GM21723 (cell line): ENCODE data around the gene LRRC32.

ENCODE experiments used
- ATAC-seq: cut with Tn5 transposase; IDR thresholded peaks from one replicate; pipeline ENCODE4 v1.9.1; 2021; ENCODE audit warnings: mild to moderate bottlenecking, moderate library complexity; ENCODE audit not compliant: unreplicated experiment

Gene LRRC32, protein sequence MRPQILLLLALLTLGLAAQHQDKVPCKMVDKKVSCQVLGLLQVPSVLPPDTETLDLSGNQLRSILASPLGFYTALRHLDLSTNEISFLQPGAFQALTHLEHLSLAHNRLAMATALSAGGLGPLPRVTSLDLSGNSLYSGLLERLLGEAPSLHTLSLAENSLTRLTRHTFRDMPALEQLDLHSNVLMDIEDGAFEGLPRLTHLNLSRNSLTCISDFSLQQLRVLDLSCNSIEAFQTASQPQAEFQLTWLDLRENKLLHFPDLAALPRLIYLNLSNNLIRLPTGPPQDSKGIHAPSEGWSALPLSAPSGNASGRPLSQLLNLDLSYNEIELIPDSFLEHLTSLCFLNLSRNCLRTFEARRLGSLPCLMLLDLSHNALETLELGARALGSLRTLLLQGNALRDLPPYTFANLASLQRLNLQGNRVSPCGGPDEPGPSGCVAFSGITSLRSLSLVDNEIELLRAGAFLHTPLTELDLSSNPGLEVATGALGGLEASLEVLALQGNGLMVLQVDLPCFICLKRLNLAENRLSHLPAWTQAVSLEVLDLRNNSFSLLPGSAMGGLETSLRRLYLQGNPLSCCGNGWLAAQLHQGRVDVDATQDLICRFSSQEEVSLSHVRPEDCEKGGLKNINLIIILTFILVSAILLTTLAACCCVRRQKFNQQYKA

DNA sequence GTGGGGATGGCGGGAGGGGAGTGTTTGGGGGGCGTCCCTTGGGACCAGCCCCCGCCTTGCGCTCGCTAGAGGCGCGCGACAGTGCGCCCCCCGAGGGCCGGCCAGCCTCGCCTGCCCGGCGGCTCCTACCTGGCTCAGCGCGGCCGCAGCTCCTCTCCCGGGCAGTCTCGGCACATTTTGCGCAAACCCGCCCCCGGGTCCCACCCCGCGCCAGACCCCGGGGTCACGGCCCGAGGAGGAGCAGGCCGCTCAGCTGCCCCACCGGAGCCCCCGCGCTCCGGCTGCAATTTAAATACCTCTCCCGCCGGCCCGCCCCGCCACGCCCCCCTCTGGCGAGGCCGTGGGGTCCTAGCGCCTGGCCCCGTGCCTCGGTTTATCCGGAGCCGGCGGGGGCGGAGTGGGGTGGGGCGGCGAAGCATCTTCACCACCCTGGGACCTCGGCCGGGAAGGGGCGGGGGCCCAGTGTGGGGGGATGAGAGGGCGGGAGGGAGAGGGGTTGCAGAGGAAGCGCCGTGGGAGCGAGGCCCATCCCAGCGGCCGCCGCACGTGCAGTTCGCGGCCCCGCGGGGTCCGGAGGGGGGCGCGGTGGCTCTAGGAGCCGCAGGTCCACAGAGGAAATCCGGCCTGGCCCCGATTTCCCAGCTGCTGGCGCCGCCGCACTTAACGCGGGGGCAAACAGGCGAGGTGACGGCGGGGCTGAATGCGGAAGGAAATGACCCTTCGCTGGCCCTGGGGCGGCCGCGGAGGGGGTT, at the start of gene LRRC32:
Gene LRRC32 (minus strand): TSS at position 263 of the 752 bp plus-strand sequence. CDS start 4,793 bp downstream, outside the sequence.
- ATAC-seq: no peak

DNA sequence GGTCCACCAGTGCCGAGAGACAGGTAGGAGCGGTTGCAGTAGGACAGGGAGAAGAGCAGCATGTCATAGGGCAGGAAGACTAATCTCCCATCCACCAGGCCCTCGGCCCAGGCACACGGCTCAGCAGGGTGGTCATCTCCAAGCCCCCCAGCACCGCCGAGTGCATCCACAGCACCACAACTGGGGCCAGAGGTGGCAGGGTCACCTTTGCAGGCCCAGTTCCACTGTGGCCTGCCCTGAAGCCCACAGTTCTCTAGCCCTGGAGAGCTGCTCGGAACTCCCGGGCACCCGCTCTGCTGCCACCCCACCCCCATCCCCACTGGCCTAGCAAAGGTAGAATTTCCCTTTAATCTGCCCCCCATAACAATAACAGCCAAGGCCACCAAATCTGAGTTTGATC, 49.1 kb upstream of the LRRC32 start:
- no peak for ATAC-seq

DNA sequence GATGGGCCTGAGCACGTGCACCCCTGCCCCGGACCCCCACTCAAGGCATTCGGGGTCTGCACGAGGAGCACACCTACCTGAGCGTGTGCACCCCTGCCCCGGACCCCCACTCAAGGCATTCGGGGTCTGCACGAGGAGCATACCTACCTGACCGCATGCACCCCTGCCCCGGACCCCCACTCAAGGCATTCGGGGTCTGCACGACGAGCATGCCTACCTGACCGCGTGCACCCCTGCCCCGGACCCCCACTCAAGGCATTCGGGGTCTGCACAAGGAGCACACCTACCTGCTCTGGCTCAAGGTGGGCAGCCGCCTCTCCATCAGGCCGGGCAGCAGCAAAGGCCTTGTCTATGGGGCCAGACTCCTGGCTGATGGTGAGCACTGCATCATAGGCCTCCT, 48.7 kb upstream of the LRRC32 start:
- no peak for ATAC-seq

DNA sequence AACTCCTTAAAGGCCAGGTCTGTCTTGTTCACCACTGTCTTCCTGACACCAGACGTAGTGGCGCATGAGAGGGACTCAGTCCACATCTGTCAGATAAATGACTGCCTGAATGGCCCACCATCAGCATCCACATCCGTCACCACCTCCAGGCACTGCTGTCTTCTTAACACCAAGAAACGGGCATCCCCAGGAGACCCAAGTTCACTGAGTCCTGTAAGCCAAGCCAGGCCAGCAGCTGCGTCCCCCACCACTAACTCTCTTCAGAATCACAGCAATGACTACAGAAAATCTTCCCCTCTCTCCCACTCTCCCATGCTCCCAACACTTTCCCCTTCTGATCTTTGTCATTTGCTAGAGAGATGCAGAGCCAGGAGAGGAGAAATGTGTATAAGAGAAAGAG, 47.3 kb upstream of the LRRC32 start:
- no peak for ATAC-seq

DNA sequence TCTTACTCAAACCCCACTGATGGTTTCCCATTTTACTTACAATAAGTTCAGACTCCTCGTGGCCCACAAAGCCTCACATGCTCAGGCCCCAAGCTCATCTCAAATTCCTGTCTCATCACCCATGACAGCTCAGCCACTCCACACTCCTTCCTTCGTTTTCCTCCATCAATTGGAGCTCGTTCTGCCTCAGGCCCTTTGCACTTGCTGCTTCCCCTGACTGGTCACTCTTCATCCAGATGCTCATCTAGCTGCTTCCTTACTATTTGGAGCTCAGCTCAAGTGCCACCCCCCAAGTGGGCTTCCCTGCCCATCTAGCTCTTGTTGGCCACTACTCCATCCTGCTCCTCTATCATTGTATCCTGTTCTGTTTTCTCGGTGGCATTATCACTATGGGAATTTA, 46.8 kb upstream of the LRRC32 start:
- ATAC-seq: no peak

DNA sequence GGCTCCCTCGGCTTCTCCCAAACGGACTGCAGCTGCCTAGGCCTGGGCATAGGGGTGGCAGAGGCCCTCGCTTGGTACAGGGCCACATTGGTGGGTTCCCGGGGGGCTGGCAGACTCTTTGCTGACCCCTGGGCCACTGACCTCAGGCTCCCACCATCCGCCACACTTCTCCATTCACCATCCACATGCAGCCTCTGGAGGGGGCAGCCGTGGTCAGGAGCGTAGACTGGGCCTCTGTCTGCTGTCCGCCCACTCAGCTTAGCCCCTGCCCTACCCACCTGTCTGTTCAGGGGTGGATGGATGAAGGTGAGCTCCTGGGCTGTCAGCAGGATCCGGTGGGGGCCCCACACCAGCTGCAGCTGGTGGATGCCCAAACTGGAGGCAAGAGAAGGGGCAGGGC, 45.7 kb upstream of the LRRC32 start:
- no peak for ATAC-seq

DNA sequence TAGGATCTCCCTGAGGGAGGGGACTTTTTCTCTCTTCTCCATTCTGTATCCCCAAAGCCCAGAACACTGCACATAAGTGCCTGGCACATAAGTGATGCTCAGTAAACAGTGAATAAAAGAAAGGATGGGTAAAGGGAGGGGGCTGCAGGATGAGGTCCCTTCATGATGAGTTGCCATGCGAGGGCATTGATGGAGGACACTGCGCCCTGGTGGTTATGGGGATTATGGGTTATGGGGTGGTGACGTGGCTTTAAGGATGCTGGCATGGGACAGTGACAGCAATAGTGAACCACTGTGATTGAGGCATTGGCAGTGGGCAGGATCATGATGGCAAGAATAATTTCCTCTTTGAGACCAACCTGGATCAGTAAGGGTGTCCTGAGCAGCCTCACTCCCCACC, 43.9 kb upstream of the LRRC32 start:
- ATAC-seq: no peak

DNA sequence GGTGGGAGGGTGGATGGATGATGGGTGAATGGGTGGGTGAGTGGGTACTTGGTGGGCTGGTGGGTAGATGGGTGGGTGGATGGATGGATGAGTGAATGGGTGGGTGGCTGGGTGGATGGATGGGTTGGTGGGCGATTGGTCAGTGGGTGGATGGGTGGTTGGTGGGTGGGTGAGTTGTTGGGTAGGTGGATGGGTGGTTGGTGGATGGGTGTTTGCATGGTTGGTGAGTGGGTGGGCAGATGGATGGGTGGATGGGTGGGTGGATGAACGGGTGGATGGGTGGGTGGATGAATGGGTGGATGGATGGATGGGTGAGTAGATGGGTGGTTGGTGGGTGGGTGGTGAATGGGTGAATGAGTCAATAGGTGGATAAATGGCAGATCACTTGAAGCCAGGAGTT, 43.0 kb upstream of the LRRC32 start:
- no peak for ATAC-seq

DNA sequence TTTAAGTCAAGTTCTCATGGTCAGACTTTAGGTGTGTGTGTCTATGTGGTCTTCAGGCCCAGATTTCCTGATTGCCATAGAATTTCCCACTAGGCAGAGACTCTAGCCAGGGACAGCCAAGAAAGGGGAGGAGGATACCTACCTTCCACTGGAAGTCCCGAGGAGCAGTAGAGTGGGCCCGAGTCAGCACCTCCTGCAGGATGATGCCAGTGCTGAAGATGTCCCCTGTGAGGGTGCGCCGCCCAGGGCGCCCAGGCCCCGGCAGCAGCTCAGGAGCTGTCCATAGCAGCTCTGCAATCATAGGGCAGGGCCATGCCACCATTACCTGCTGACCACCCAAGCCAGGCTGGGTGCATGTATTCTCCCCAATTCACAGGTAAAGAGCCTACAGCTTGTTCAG, 41.6 kb upstream of the LRRC32 start:
- no peak for ATAC-seq

DNA sequence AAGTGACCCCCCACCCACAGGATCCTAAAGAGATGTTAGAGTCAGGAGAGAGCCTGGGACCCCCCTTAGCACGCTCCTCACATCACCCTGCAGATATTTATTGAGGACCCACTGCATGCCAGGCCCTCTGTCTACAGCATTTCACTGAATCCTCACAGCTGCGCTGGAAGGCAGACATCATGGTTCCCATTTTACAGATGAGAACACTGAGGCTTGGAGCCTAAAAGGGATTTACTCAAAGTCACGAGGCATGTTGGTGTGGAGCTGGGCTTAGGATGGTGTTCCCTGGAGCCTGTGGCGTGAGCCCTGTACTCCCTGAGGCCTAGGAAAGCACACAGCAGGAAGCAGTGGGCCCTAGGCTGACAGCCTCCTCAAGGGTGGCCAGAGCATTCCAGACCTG, 39.2 kb upstream of the LRRC32 start:
- ATAC-seq: no peak

DNA sequence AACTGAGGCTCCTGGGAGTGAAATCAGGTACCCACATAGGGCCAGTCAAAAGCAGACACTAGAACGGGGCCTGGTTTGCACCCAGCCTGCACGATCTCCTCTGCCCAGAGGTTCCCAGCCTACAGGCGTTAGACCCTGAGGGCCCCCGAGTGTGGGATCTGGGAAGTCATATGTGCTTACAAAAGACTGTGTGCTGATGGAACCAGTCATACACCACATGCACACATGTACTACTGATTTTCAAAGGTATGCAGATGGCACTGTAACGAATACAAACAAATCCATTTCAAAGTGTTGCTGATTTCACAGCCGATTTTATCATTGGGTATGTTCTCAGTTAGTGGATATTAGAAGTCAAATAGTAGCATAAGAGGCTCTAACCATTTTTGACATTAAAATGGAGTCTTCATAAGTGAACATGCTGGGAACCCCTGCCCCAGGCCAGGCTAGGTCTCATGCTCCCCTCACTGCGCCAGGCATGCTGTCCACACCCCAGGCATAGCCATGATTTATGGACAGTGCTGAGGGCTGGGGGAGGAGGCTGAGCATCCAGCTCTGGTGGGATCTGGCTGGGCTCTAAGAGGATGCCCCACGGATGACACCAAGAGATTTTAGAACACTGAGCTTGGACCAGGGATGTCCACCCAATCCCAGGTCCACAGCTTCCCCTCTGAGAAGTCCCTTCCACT, 38.6 kb upstream of the LRRC32 start:
- no peak for ATAC-seq

DNA sequence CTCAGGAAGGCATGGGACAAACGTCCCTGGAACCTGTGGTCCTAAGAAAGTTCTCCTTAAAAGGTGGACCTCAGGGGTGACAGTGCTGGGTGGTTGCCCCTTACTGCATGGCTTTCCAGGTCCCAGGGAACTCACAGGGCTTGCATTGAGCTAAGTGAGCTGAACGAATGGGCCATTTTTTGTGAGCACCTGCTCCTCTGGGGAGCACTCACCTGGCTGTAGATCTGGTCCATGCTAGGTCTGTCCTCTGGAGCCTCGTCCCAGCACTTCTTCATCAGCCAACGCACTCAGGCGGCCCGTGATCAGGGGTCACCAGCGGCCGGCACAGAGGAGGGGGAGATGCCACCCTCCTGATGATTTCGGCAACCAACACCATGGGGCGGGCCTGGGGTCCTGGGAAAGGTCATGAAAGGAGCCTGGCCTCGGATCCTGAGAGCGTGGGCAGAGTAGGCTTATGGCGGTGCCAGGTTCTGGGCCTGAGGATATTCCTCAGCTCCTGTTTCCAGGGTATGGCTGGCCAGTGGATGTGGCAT, 36.8 kb upstream of the LRRC32 start:
- ATAC-seq: no peak

DNA sequence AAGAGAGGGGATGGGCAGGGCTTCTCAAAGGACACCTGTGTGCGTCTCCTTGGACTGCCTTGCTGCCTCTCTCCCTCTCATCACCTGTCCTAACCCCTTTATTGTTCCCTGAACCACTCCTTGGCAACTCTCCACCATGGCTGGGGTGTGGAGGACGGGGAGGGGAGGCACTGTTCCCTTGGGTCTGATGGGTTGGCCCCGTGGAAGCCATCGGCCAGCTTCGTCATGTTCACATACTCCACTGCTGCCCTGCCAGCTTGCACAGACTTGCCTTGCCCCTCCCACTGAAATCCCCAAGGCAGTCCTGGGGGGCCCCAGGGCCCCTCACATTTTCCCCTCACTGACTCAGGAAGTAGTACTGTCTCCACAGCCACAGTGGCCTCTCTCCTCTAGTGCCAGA, 36.1 kb upstream of the LRRC32 start:
- ATAC-seq: no peak

DNA sequence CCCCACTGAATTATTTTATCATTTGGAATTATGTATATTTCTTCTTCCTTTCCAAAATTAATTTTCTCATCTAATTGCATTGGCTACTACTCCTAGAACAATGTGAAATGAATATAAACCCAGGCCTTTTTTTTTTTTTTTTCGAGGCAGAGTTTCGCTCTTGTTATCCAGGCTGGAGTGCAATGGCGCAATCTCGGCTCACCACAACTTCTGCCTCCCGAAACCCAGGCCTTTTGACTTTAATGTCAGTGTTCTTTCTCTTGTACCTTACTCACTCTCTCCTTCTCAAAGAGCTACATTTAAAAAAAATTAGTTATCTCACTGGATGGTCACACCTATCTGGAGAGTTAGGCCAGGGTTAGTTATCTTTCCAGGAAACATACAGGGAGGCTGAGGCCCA, 35.3 kb upstream of the LRRC32 start:
- ATAC-seq: no peak

DNA sequence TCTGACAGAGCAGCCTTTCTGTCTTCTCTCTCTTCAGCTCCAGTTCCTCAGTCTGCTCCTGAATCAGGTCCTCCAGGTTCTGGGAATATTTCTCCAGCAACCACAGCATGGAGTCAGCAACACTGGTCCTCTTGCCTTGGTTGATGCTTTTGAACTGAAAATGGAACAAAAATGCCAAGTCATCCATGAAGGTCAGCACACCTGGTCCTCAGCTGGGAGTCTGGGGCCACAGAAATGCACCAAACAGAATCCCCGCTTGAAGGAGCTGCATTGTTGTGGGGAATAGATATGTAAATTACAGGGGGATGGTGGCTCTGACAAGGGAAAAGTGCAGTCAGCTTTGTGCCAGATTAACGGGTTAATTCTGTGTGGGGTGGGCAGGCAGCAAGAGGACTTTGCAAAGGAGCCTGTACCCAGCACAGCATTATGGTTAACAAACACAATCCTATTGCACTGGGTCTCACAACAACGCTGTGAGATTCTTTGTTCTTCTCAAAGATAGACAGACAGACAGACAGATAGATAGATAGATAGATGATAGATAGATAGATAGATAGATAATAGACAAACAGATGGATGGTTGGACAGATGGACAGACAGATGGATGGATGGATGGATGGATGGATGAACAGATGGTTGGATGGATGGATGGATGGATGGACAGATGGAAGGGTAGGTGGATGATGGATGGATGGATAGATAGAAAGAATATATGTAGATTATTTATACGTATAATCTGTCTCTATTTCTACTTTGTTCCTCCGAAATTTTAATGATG, 33.8 kb upstream of the LRRC32 start:
- ATAC-seq: no peak

DNA sequence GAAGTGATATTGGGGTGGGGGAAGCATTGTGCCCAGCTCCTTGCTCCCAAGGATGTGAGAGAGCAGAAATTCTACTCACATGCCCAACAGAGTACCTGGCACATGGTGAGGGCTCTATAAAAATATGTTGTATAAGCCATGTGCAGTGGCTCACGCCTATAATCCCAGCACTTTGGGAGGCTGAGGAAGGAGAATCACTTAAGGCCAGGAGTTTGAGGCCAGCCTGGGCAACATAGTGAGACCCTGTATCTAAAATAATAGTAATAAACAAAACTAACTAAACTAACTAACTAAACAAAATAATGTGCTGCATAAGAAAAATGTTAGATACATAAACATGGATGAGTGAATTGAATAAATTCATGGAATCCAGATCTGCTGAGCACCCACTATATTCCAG, 33.2 kb upstream of the LRRC32 start:
- no peak for ATAC-seq

DNA sequence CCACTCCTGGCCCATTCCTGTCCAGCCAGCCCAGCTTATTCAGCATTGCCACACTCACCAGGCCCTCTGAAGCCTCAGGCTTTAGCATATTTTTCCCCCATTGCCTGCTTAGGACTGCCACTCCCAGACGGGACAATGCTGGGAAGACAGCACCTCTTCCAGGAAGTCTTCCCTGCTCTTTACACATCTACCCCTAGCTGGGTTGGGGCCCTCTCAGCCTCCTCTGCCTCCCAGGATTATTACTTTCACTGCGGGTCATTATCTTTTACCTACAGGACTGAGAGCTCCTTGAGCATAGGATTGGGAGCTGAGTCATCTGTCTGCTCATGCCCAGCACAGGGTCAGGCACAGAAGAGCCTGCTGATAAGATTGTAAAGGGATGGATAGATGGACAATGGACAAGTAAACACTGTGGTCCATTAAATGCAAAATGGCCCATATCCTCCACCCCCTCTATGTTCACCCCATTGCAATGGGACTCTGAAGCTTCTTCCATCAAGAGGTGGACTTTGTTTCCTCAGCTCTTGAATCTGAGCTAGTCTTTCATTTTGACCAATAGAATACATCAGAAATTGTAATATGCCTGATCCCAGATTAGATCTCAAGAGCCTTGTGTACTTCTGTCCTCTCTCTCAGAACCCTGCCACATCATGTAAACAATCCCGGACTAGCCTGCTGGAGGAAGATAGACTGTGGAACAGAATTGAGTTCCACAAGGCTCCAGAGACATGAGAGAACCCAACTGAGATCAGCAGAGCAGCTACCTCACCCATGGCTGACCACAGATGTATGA, 32.0 kb upstream of the LRRC32 start:
- ATAC-seq: no peak

DNA sequence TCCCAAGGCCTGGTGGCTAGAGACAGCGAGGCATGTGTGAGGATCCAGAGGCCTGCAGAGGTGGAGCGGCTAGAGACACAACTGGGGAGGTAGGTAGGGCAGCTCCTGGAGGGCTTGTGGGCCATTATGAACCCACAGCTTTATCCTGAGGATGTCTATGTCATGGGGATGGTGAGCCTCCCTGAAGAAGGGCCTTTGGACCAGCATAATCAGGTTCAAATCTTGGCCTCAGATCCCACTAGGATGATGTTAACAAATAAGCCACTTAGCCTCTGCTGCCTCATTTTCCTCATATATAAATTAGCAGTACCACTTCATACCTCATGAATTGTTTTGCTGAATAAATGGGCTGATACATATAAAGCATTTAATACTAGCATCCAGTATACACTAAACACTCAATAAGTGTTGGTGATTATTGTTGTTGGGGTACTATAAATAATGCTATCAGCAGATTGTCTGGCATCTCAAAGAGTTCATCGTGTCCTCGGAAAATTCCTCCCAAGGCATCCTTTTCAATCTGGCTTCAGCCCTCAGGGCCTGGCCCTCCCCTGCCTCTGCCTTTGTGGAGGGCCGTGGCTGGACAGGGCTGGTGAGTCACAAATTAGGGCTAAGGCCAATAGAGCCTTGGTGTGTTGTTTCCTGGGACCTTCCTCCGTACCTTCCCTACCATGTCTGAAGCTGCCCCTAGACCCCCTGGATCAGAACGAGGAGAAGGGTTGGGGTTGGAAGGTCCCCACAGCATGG, 30.9 kb upstream of the LRRC32 start:
- ATAC-seq: no peak
